HEK293T (cell line): ENCODE measurements around the gene ZNF354C.

ENCODE experiments used
- CTCF ChIA-PET: fragments of 350-600 bp; formaldehyde crosslinking; extraction: SDS; loops from one replicate; lab custom pipeline; 2021; ENCODE audit warnings: antibody characterized with exemption, inconsistent platforms; lab: Yijun Ruan, JAX
- POLR2A ChIA-PET: fragments of 350-600 bp; formaldehyde crosslinking; extraction: SDS; loops from one replicate; lab custom pipeline; 2020; ENCODE audit warnings: antibody characterized with exemption, inconsistent platforms; lab: Yijun Ruan, JAX
- DNase-seq: peaks from one replicate; pipeline ENCODE4 v3.0.0; 2012; ENCODE audit warnings: mixed read lengths; ENCODE audit errors: extremely low spot score
- ARNT ChIP-seq: fragments of 450-650 bp; IDR thresholded peaks from 2 replicates; pipeline ENCODE4 v1.6.1; 2017; ENCODE audit warnings: mild to moderate bottlenecking
- BHLHE40 ChIP-seq: fragments of 450-650 bp; IDR thresholded peaks from 2 replicates; pipeline ENCODE4 v1.6.1; 2016; ENCODE audit warnings: mild to moderate bottlenecking, moderate library complexity, borderline replicate concordance
- CTBP1 ChIP-seq: fragments of 450-650 bp; IDR thresholded peaks from 2 replicates; pipeline ENCODE4 v1.6.1; 2016; ENCODE audit warnings: borderline replicate concordance
- ELF4 ChIP-seq: fragments of 450-650 bp; IDR thresholded peaks from 2 replicates; pipeline ENCODE4 v1.6.1; 2017; ENCODE audit warnings: antibody characterized with exemption
- FOXA1 ChIP-seq: fragments of 450-650 bp; IDR thresholded peaks from 2 replicates; pipeline ENCODE4 v1.6.1; 2016; ENCODE audit warnings: mild to moderate bottlenecking
- FOXK2 ChIP-seq: fragments of 450-650 bp; IDR thresholded peaks from 2 replicates; pipeline ENCODE4 v1.6.1; 2016; ENCODE audit warnings: mild to moderate bottlenecking
- FOXM1 ChIP-seq: fragments of 450-650 bp; IDR thresholded peaks from 2 replicates; pipeline ENCODE4 v1.6.1; 2017; ENCODE audit warnings: mild to moderate bottlenecking, borderline replicate concordance
- HDGF ChIP-seq: fragments of 450-650 bp; IDR thresholded peaks from 2 replicates; pipeline ENCODE4 v1.6.1; 2017; ENCODE audit warnings: antibody characterized with exemption, borderline replicate concordance
- L3MBTL2 ChIP-seq: fragments of 450-650 bp; conservative IDR thresholded peaks from 2 replicates; pipeline ENCODE4 v1.6.1; 2016; ENCODE audit warnings: mild to moderate bottlenecking
- LEF1 ChIP-seq: fragments of 450-650 bp; IDR thresholded peaks from 2 replicates; pipeline ENCODE4 v1.6.1; 2017; ENCODE audit warnings: mild to moderate bottlenecking, borderline replicate concordance
- NFRKB ChIP-seq: fragments of 450-650 bp; IDR thresholded peaks from 2 replicates; pipeline ENCODE4 v1.6.1; 2016; ENCODE audit warnings: mild to moderate bottlenecking, moderate library complexity
- SP1 ChIP-seq: fragments of 450-650 bp; IDR thresholded peaks from 2 replicates; pipeline ENCODE4 v1.6.1; 2017
- SUZ12 ChIP-seq: fragments of 450-650 bp; IDR thresholded peaks from 2 replicates; pipeline ENCODE4 v1.6.1; 2016; ENCODE audit warnings: mild to moderate bottlenecking
- TARDBP ChIP-seq: fragments of 450-650 bp; IDR thresholded peaks from 2 replicates; pipeline ENCODE4 v1.6.1; 2016
- ZNF384 ChIP-seq: fragments of 450-650 bp; IDR thresholded peaks from 2 replicates; pipeline ENCODE4 v1.6.1; 2016
- TF ChIP-seq, protein P1 (sequence below): fragments of 450-650 bp; IDR thresholded peaks from 2 replicates; pipeline ENCODE4 v1.6.1; 2016

The ZNF354C gene

DNA sequence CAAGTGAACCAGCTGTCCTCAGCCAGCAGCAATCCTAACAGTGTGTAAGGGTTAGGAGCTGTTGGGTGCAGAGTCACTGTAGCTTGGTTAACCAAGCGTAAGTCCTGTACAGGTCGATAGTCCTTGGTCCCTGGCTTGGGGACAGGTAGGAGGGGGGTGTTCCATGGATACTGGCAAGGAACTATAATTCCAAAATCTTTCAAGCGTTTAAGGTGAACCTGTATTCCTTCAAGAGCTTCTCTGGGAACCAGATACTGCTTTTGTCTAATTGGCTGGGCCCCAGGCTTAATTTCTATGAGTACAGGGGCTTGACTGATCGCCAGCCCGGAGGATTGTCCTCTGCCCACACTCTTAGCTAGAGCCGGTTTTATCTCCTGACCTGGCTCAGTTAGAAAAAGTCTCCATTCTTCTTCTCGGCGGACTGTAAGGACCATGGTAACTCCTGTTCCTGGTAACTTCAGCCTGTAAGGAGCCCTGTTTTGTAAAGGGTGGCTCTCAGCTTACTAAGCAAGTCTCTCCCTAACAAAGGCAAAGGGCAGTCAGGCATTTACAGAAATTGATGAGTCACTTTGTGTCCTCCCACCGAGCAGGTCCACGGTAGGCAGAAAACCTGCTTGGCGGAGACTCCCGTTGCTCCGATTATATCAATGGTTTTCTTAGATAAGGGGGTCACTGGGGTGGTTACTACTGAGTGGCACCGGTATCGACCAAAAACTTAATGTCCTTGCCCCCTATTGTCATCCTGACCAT is 6.0 kb upstream of the ZNF354C start:
- no peak for DNase-seq
- CTCF ChIA-PET = no interaction called here
- TF ChIP-seq ARNT = no peak
- no peak for TF ChIP-seq HDGF
- TF ChIP-seq ZNF384 = no peak
- TF ChIP-seq, protein P1, sequence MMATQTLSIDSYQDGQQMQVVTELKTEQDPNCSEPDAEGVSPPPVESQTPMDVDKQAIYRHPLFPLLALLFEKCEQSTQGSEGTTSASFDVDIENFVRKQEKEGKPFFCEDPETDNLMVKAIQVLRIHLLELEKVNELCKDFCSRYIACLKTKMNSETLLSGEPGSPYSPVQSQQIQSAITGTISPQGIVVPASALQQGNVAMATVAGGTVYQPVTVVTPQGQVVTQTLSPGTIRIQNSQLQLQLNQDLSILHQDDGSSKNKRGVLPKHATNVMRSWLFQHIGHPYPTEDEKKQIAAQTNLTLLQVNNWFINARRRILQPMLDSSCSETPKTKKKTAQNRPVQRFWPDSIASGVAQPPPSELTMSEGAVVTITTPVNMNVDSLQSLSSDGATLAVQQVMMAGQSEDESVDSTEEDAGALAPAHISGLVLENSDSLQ = no peak
- TF ChIP-seq LEF1 = no peak
- TF ChIP-seq CTBP1 = no peak
- TF ChIP-seq NFRKB = no peak
- POLR2A ChIA-PET = no interaction called here

DNA sequence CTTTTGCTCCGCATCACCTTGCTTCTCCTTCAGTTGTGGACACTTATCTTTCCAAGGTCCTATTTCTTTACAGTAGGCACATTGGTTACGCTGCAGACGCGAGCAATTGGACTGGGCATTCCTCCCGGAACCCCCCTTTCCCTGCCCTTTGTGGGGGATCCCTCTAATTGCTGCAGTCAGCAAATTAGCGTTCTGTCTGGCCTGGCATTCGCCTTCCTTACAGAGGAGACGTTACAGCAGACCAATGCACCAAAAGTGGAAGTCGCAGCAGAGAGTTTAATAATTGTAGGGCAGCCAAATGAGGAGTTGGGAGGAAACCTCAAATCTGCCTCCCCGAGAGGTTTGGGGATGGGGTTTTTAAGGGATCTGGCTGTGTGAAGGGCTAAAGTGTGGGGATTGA is 5.3 kb upstream of the ZNF354C start:
- POLR2A ChIA-PET = no interaction called here
- TF ChIP-seq FOXK2 = no peak
- no peak for TF ChIP-seq L3MBTL2
- no peak for TF ChIP-seq CTBP1
- no peak for TF ChIP-seq BHLHE40
- TF ChIP-seq HDGF = no peak
- TF ChIP-seq ELF4 = no peak
- no peak for TF ChIP-seq FOXM1
- no peak for TF ChIP-seq LEF1
- no peak for TF ChIP-seq SUZ12
- no peak for TF ChIP-seq ARNT
- no peak for TF ChIP-seq NFRKB
- TF ChIP-seq, protein P1 = no peak

DNA sequence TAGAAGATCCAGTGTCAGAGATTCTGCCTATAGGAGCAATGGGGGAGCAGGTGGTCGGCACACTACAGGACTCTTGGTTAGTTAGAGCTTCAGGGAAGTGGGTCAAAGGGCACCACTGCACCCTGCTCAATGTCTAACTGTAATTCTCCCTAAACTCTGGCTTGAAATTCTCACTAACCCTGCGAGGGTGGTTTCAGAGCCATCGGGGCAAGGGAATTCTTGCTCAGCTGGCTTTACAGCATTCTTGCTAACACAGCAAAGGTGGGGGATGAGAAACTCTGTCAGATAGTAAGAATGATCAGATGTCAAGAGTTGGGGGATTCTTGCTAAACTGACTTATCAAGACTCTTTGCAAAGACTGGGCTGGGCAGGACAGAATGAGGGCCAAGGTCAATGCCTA is 4.7 kb upstream of the ZNF354C start:
- DNase-seq = no peak
- TF ChIP-seq L3MBTL2 (no peak), TARDBP (no peak), BHLHE40 (no peak), SP1 (no peak), FOXK2 (no peak), LEF1 (no peak), FOXM1 (no peak), ZNF384 (no peak), SUZ12 (no peak), CTBP1 (no peak), FOXA1 (no peak), NFRKB (no peak)
- ChIA-PET CTCF (no interaction called here), POLR2A (no interaction called here)

More for the DNA sequence above, 5.3 kb upstream of the ZNF354C start:
- DNase-seq = no peak
- CTCF ChIA-PET = no interaction called here

DNA sequence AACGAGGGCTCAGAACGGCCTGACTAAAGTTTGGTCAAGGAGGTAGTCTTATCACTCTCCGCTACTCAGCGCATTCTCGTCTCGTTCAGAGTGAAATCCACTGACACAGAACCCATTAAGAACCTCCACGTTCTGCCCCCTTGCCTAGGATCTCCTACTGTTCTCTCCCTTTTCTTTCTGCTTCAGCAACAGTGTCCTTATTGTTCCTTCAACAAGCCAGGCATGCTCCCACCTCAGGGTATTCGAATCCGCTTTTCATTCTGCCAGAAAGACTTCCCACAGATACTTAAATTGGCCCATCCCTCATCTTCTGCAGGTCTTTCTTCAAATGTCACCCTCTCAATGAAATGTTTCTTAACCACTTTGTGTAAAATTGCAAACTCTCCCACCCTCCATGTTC is 4.3 kb upstream of the ZNF354C start:
- POLR2A ChIA-PET = no interaction called here
- no peak for DNase-seq
- no peak for TF ChIP-seq CTBP1
- no peak for TF ChIP-seq TARDBP
- TF ChIP-seq NFRKB = no peak
- TF ChIP-seq SP1 = no peak
- TF ChIP-seq ZNF384 = no peak
- TF ChIP-seq ARNT = no peak
- no peak for TF ChIP-seq FOXK2
- TF ChIP-seq ELF4 = no peak
- TF ChIP-seq SUZ12 = no peak
- TF ChIP-seq FOXM1 = no peak
- no peak for TF ChIP-seq HDGF
- TF ChIP-seq L3MBTL2 = no peak
- TF ChIP-seq LEF1 = no peak
- TF ChIP-seq, protein P1 = no peak
- TF ChIP-seq BHLHE40 = no peak
- no peak for TF ChIP-seq FOXA1
- CTCF ChIA-PET = no interaction called here

DNA sequence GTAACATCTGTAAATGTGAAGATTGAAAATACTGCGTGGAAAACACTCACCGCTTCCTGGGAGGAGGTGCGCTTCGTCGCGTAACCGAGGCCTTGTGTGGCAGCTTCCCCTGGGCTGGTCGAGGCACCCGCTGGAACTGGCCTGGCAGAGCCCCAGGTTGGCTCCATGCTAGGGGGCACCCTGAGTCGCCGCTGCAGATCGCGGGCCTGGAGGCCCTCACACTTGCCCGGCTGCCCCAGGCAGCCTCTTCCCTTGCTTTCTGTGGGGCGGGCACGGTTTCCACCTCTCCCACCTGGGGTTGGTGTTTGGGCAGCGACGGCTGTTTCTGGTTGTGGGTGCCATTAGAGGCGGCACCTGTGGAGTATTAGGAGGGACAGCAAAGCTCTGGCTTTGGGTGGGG is 852 bp downstream of the ZNF354C start:
- CTCF ChIA-PET = no interaction called here
- no peak for TF ChIP-seq LEF1
- no peak for TF ChIP-seq NFRKB
- no peak for TF ChIP-seq ELF4
- TF ChIP-seq FOXA1 = no peak
- no peak for TF ChIP-seq FOXK2
- TF ChIP-seq L3MBTL2 = no peak
- TF ChIP-seq FOXM1 = no peak
- no peak for TF ChIP-seq ARNT
- no peak for TF ChIP-seq SUZ12
- POLR2A ChIA-PET = no interaction called here
- no peak for DNase-seq

DNA sequence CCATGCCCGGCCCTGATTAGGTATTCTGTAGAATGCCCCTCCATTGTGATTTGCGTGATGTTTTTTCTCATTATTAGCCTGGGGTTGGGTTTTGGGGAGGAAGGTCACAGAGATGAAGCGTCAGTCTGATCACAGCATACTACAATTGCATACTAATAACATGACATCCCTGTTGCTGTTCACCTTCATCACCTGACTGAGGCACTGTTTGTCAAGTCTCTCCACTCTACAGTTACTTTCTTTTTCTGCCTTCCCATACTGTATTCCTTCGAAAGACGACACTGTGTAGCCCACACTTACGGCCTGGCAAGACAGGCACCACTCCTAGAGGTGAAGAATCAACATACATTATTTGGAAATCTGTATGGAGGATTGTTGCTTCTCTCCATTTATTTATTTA is 5.5 kb downstream of the ZNF354C start:
- ChIA-PET CTCF (no interaction called here), POLR2A (no interaction called here)
- no peak for DNase-seq
- TF ChIP-seq FOXM1 (no peak), FOXK2 (no peak), FOXA1 (no peak), L3MBTL2 (no peak), ZNF384 (no peak), TARDBP (no peak), NFRKB (no peak), ARNT (no peak), HDGF (no peak), BHLHE40 (no peak), SP1 (no peak), SUZ12 (no peak), ELF4 (no peak)
- TF ChIP-seq, protein P1 = no peak
